ENCODE measurements around the gene SYNE2. TPM values are rescaled to one million over a fixed set of nuclear protein-coding genes. Genes with fewer than 3 reads are reported as not detected.

SYNE2 gene
- total RNA-seq, 1 donor from 2014 or later, result 88.6 TPM

DNA sequence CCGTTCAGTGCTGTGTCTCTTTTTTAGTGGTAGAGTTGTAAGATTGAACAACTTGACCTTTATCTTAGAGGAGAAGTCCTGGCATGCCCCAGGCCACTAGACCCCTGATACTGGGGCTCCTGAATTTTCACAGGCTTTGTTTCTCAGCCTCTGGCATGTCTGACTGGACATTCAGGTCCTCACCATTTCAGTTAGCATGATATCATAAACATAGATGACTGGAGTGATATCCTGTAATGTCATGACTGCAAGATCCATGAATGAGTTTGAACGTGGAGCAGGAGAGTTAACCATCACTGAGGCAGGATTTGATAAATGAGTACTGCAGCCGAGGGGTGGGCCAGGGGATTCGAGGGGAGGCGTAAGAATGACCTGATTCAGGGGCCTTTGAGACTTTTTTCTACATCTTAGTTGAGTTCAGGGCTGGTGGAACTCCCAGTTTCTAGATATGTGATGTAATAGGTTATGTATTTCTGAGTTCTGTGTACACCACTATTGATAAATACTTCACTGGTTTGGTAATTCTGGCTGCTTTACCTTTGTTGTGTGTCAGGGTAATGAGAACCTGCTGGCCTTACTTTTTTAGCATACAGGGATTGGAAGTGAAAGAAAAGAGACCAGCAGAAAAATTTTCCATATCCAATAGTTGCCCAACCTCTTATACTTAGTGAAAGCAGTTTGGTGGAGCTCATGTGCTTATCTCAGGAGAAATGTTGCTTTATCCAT, 217.0 kb downstream of the SYNE2 start:
- DNase-seq (ENCODE audit: low spot score), result no peak

DNA sequence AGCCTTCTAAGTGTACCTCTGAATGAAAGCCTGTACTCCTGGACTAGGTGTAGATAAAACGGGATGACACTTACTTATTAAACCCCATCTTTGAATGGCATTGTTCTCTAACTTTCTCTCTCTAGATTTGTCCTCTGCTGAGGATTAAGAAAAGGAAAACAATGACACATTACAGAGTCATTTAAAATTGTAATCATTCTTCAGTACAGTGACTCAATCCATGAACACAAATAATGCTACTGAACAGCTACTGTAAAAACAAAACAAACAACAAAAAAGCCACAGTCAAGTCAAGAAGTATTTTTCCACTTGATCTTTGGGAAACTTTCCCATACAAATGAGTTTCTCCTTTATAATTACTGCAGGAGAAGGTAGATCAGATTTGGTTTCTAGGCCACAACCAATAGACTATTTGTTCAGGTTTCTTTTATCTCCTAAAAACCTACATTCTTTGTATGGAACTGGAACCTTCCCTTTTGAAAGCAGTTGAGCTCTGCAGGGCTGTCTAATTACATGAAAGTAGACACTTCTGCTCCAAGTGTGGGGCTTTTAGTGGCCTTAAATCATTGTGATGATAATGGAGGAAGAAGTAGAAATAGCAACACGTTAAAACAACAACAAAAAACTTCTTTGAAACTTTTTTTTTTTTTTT, 222.3 kb downstream of the SYNE2 start:
- no peak for DNase-seq (ENCODE audit: low spot score)

DNA sequence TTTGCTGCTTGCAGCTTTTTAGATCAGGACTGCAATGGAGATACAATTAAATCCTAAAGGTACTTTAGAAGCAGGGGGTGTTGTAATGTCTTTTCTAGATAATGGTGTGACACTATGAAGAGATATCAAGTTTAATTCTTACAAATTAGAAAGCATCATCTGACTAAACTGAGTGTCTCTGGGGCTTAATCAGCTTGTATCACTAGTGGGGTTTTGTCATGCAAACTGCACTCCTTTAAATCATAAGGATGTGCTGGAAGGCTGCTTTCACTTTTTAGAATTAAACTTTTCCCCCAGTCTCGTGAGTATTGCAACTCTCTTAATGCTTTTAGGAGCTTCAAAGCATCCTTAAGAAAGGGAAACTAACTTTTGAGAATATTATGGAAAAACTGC, 222.8 kb downstream of the SYNE2 start:
- no peak for DNase-seq (ENCODE audit: low spot score)

DNA sequence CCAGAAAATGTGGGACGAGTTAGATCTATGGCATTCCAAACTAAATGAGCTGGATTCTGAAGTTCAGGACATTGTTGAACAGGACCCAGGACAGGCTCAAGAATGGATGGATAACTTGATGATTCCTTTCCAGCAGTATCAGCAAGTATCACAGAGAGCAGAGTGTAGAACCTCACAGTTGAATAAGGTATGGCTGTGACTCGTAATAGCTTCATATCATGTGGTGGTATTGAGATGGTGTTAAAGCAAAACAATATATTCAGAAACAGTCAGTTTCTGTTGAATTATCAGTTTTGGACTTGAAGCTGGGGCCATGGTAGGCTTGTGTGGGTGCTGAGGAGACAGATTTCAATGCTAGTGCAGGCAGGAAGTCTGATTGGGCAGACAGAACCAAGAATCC, 227.6 kb downstream of the SYNE2 start:
- no peak for DNase-seq (ENCODE audit: low spot score)

DNA sequence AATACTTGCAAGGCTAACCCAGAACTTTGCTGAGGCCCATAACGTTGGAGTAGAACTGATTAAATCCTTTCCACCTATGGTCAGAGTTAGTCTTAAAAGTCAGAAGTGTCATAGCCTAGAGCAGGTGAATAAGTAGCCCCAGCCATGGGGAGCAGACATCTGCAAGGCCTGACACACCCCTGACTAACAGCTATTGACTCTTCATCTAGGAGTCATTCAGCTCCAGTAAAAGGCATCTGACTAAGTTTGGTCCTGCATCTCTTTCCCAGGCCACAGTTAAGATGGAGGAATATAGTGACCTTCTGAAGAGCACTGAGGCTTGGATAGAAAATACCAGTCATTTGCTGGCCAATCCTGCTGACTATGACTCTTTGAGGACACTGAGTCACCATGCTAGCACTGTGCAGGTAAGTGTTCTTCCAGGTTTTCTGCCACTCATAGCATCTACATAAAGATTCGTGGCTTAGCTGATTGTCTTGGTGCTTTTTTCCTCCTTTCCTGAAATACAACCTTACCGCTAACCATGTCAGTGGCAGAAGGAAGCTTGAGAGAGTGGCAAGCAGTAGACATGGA, 228.5 kb downstream of the SYNE2 start:
- no peak for DNase-seq (ENCODE audit: low spot score)

DNA sequence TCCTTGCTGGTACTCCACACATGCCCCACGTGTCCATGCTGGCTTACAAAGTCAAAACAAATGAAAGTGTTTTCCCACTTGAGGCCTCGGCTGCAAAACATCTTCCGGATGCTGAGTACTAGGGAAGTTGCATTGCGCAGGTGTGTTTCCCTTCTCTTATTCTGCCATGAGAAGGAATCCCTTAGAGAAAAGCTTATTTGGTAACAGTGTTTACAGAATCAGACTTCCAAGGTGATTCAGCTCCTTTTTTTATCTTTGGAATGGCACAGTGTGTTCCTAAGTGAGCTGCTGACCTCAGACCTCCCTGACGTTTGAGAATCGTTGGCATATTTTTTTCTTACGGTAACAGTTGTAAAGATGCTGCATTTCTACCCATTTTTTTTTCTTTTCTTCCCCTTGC, 230.0 kb downstream of the SYNE2 start:
- DNase-seq (ENCODE audit: low spot score), result no peak

DNA sequence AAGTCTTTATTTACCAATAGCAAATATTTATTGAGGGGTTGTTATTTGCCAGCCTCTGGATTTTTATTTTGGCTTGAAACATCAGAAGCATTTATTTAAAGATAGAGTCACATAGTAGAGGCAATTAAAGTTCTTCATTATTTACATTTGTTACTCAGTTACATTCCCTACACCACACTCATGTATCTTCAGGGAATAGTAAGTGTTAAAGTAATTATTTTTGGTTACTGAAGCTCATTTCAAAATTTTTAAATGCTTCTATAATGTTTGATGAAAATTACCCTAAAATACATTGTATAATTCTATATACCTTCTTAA, 235.8 kb downstream of the SYNE2 start:
- DNase-seq (ENCODE audit: low spot score), result no peak

DNA sequence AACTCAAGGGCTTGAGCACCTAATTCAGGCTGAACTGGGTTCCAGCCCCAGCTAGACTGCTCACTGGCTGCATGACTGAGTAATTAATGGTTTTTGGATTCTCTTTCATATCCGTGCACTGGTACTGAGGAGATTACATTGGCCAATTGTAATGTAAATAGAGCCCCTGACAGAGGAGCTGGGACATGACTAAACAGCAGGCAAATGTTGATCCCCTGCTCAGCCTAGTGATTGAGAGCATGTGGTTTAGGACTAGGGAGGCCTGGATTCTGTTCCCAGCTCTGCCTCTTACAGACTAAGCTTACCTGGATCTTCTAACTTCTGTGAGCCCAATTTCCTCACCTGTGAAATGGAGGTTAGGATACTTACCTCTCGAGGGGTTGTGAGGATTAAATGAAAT, 237.1 kb downstream of the SYNE2 start:
- DNase-seq (ENCODE audit: low spot score), result no peak

DNA sequence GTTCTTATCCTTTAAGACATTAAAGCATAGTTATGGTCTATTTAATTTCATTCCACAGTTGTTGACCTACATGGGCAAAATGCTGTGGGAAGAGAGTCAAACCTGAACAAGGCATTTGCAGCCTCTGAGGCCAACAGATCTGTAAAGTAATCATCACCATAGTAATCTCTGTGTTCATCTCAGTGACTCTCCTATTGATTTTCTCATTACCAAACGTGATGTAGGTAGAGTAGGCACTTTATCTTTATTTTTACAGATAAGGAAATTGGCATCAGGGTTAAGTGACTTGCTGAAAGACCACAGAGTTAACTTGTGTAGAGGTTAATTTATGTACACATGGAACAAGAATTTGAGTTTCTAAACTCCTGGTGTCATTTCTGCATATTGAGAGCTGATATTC, 238.4 kb downstream of the SYNE2 start:
- no peak for DNase-seq (ENCODE audit: low spot score)

DNA sequence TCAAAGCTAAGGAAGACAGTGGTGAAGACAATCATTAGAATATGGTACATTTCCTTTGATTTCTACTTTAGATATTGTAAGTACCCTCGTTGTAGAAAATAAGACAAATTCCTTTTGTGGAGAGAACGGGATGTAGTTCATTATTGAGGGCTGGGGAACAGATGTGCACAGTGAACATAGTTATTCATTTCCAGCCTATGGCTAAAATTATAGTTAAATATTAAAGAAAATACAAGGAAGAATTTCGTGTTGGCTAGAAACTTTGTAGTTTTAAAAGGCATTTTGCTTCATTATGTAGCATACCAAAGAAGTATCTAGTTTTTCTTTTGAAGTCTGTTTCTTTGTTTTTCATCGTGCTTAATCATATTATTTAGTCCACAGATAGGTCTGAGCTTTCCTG, 239.5 kb downstream of the SYNE2 start:
- DNase-seq (ENCODE audit: low spot score), result no peak

DNA sequence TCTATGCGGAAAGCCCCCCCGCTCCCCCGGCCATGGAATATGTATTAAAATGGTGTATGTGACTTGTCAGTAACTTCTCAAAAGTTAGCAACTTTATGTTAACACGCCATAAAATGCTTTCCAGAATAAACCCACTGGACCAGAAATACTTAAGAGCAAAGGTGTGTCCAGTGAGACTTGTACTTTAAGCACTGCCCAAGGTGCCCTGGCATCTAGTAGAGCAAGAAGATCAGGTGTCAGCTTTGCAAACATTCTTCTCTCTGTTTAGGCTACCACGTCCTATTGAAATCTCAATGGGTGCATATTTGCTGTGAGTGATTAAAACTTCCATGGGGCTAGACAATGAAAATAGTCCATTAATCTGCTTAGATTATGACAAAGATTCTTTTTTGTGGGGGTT, 240.1 kb downstream of the SYNE2 start:
- DNase-seq (ENCODE audit: low spot score), result peak; percentile 3

DNA sequence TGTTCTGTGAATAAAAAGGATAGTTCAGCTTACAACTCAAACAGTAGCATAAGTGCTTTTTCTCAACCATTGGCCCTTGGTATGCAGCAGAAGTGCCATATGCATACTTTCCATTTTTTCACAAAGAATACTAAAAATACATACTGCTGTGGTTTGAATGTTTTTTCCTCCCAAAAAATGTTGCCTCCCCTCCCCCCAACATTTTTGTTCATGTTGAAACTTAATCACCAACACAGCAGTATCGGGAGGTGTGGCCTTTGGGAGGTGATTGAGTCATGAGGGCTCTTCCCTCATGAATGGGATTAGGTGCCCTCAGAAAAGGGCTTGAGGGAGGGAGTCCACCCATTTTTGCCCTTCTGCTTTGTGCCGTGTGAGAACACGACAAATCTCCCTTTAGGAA, 242.8 kb downstream of the SYNE2 start:
- peak; percentile 44 for DNase-seq (ENCODE audit: low spot score)

DNA sequence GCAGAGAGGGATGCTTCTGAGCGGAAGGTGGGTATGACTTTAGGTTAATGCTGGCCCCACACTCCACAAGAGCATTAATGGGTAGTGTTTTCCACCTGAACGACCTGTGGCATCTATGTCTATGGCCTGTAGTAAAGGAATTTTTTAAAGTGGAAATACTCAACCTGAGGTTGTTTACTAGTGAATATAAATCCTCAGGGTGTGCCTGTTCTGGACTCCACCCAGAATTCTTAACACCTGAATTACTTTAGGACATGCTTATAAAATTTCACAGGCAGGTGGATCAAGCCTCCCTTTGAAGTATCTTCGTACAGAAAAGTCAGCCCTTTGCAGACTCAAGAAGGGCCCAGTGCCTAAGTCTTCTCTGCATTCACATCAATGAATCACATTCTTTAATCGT, 245.3 kb downstream of the SYNE2 start:
- no peak for DNase-seq (ENCODE audit: low spot score)

DNA sequence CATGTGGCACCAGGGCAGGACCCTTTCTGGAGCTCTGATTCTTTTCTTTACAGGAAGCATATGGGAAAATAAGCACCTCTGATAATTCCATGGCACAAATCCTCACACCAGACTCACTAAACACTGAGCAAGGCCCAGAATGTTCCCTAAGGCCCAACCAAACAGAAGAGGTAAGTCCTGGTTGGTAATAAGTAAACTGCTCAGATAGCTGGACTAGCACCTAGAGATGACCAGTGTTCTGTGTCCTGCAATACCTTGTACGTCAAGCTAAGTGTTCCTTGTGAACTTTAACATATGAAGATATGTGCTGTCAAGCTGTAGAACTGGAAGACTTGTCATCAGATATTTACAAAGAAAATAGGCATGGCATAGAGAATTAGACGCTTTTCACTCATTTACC, 254.6 kb downstream of the SYNE2 start:
- DNase-seq (ENCODE audit: low spot score), result no peak

DNA sequence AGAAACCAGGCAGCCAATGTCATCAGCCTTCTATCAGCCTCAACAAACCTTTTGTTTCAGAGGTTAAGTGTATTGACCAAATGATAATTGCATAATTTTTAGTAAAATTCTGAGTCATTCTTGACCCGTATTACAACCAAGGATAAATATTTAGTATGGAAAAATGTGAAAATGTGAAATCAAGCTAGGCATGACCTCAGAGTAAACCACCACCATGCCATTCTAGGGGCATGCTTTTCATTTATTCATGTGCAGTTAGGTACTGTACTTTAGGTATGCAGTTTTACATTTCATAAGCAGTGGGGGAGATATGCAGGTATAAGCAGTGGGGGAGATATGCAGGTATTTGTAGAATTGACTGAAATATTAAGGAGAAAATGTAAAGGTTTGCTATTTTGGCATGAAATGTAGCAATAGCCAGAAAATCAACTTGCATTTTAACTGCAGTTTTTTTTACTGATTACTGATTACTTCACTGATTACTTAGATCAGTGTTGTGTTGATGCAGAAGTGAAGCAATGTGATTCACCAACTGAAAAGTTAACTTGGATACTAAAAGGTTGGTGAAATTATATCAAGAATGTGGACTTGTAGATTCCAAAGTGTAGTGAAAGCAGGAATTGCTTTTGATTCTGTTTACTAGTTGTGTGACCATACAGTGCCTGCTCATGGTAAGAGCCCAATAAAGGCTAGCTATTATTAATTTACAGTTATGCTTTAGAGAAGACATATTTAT, 257.2 kb downstream of the SYNE2 start:
- no peak for DNase-seq (ENCODE audit: low spot score)

DNA sequence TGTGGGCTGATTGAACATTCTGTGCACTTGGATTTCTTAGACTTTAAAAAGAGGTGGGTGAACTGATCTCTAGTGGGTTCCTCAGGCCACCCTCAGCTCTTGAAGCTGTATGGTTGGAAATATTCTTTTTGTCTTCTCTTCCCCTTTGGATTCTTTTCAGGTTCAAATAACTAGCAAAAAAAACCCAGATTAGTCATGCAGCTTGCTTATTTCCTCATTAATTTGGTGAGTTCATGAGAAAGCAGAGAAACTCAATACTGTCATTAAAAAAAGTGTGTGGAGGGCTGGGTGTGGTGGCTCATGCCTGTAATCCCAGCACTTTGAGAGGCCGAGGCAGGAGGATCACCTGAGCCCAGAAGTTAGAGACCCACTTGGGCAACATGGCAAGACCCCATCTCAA, 258.0 kb downstream of the SYNE2 start:
- no peak for DNase-seq (ENCODE audit: low spot score)

DNA sequence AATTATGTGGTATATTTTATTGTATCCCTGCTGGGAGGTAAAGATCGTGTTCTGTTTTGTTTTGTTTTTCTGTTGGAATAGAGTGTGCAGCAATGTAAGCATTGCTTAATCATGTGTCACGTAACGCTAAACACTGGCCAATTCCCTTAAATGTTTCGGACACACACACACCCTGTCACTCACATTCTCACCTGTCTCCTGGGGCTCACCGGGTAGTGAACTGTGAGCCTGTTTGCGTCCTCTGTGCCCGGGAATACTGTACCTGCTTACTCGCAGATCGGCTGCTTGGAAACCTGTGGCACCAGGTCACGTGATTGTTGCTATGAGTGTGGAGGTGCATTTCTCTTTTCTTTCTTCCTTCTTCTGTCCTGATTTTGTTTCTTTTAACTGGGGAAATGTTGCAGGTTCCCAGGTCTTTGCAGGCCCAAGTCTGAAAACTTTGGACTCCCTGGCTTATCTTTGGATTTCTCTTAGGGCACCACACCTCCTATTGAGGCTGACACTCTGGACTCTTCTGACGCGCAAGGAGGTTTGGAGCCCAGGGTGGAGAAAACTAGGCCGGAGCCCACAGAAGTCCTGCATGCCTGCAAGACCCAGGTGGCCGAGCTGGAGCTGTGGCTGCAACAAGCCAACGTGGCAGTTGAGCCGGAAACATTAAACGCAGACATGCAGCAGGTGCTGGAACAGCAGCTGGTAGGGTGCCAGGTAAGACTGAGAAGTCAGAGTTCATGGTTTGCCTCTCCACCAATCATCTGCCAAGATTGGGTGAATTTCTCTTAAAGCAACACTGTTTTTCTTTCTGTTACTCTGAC, 260.3 kb downstream of the SYNE2 start:
- DNase-seq (ENCODE audit: low spot score), result no peak

DNA sequence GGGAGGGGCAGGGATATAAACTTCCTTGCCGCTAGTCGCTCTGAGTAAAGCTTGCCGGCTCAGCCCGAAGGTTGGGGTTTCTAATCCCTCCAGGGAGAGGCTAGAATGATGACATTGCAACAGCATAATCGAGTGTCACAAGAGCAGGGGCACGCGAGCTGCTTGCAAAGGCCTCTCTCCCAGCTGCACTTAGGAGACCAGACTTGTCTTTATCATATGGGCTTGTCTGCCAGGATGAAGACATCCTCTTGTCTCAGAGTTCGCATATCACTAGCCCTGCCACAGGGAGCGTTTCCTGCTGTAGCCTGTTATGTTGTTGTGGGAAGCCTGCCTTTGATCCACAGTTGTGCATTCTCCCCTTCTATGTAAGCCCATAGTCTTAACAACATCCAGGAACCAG, 261.4 kb downstream of the SYNE2 start:
- peak; percentile 76 for DNase-seq (ENCODE audit: low spot score)

DNA sequence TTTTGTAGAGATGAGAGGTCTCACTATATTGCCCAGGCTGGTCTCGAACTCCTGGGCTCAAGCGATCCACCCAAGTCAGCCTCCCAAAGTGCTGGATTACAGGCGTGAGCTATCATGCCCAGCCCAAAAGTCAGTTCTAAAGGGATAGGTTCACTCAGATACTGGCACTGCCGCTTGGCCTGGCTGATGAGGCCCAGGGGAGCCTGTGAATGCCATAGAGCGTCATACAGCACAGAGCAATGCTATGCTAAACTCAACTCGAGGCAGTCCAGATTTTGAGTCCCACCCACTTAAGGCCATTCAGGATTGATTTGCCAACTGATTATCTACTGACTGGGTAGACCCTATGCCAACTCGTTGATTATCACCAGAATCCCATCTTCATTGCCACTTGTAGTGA, 262.0 kb downstream of the SYNE2 start:
- DNase-seq (ENCODE audit: low spot score), result no peak

DNA sequence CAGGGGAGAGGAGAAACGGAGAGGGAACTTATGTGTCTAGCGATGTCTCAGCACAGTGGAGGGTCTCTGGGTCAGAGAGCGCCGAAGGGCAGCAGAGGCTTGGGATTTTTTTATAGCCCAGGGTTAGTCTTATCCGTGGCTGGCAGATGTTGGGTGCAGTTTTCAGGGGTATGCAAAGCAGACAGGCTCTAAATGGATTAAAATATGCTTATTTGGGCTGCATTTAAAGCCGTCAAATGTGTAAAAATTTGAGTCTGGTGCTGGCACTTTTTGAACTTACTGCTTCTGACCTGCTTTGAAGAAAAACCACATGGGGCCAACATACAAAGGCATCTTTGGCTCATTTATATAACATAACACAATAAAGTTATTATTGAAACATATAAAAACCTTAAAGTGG, 262.6 kb downstream of the SYNE2 start:
- no peak for DNase-seq (ENCODE audit: low spot score)

DNA sequence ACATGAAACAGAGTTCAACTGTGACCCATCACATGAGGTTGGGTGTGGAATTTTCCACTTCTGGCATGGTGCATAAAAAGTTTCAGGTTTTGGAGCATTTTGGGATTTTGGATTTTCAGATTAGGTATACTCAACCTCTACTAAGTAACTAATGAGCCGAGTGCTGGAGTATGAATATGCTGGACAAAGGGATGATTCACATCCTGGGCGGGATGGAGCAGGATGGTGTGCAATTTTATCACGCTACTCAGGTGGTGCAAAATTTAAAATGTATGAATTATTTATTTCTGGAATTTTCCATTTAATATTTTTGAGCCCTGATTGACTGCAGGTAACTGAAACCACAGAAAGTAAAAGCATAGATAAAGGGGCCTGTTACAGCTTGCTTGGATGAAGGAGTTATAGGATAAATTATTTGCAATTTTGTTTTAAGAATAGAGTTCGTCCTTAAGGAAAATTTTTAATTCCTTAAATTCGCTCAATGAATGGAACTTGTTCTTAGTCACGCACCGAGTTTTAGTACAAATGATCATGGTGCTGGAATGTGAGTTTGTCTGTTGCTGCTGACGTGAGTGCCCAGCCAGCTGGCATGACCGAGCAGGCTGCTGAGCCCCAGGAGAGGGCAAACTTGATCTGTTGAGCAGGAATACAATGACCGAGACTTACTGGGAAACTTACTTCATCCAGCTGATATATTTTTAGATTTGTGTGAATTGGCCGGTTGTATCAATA, 265.0 kb downstream of the SYNE2 start:
- no peak for DNase-seq (ENCODE audit: low spot score)
